Posterior cingulate gyrus (tissue), 11 donors: Measurements from ENCODE around the gene ZNF132.
"Not testable (repeated sequence)": the region's sequence is repeated elsewhere in the genome, so short reads cannot be mapped to it uniquely, and the experiment has no call there.

ENCODE experiments used
- DNase-seq, 10 donors: peaks; one replicate each; pipeline versions ENCODE4 v3.0.0 to v3.0.0-alpha.2; 2020 to 2021; ENCODE audit warnings: mixed read lengths in 3 of 10
- intact Hi-C: fragments of 100-400 bp; cut with DNase I; formaldehyde crosslinking; loops from one replicate; pipeline ENCODE4 v1.15.1; 2023

Gene ZNF132

DNA sequence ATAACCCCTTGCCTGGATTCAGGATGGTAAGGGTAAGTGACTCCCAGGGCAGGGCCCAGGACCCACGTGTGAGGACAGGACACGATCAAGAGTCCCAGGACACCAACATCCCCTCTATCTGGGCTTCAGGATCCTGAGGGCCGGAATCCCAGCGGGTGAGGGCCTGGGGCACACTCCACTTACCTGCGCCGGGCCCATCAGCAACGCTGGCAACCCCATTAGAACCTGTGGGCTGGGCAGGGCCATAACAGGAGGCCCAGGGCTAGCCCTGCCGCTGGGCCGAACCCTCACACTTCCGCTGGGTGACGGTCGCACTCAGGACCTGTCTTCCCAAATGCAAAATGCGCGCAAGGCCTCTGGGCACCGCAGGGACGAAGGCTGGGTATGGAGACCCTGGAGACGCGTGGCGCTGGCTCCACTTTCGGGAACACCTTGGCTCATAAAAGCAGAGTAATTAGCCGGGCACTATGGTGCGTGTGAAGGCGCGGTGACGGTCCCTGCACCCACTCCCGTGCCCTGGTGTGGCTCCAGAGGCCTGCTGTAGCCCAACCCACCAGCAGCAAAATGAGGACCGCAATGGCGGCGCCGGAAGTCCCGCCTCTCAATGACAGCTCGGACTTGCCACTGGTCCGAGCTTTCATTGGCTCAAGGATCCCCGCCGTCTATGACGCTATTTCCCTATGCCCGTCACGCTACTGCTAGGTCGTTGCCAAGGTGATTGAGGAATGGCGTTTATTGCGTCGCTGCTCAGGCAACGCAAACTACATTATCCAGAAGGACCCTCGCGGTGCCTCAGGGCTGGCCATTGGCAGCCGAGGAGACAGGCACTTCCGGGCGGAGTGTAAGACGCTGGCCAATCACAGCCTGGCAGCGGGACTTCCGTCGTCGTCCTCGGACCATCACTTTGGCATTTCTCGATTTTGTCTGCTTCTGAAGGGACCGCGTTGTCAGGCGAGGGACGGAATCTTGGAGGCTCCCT, at the start of gene ZNF132:
TSS of gene ZNF132 (minus strand) at position 578 of the 979 bp plus-strand sequence. CDS start at position 246, 332 bp downstream.
- peak; percentile 97 to 100 (median 99) for DNase-seq
- intact Hi-C loops = loop anchor here (1.0 to 5.0 kb wide), 3 partner anchors 11 to 79 kb away; partner anchors contain the start of genes ZBTB45, ZNF324B and ZNF584

DNA sequence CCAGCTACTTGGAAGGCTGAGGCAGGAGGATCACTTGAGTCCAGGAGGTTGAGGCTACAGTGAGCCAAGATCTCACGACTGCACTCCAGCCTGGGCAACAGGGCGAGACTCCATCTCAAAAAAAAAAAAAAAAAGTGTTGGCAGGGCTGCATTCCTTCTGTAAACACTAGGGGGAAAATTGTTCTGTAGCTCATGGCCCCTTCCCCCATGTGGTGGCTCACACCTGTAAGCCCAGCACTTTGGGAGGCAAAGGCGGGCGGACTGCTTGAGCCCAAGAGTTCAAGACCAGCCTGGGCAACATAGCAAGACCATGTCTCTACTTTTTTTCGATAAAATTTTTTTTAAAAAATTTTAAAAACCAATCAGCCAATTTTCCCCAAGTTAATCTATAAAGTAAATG, 44.4 kb upstream of the ZNF132 start:
- intact Hi-C loops = not testable (repeated sequence)
- peak in 2 of 10 donors; percentile 35 to 69 for DNase-seq

DNA sequence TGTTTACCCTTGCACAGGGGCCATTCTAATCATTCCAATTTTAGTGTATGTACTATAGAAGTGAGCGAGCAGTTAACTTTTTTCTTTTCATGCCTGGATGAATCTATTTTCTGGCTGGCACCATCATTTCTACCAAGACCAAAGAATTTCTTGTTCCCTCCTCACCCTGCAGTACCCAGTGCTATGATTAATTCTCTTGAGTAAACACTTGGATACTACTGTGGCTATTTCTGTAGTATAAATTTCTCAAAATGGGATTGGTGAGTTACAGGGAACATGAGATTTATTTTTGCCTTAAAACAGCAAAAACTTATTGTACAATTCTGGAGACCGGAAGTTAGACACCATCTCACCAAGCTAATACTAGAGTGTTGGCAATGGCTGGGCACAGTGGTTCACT, 43.8 kb upstream of the ZNF132 start:
- intact Hi-C loops = no loop called here
- no peak for DNase-seq

DNA sequence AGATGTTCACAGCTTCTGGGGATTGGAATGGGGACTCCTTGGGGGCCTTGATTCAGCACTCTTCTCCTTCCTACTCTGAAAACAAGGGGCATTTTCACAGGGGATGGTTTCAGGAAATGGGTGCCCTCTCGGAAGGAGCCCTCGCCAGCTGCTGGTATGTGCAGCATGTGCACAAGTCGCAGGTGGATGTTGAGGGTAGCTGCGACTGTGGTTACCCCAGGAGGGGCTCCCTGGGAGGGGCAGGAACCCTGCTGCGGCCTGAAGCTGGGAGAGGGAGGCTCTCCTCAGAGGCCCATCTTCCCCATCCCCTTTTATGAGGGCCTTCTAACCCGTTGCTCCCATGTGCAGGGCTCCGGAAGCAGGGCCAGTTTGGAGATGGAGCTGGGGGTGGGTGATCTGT, 42.4 kb upstream of the ZNF132 start:
- DNase-seq = peak in 2 of 10 donors; percentile 15

DNA sequence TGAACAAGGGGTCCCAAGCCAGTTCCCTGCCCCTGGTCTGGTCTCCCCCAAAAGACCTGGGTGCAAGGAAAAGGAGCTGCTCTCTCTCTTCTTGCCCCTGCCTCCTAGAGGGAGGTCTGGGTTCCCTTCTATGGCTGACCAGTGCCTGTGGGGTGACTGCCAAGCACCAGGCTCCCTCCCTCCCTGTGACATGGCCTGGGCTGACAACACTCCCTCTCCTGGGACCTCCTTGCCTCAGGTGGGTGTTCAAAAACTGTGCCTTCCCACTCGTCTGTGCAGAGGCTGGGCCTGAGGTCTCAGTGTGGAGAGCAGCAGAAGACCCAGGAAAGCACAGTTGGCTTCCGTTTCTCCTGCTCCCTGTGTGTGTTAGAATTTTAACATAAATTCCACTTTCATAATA, 40.9 kb upstream of the ZNF132 start:
- intact Hi-C loops = no loop called here
- DNase-seq = no peak

More for the DNA sequence above, 42.4 kb upstream of the ZNF132 start:
- intact Hi-C loops = no loop called here

DNA sequence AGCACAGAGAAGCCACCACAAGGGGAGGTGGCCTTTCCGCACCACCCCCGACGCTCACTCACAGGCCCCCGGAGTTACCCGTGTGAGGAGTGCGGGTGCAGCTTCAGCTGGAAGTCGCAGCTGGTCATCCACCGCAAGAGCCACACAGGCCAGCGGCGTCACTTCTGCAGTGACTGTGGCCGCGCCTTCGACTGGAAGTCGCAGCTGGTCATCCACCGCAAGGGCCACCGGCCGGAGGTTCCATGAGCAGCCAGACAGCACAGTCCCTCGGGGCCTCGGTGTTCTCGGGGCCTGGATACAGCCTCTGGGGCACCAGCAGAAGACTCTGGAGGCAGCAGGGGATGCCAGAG, 40.5 kb upstream of the ZNF132 start:
- intact Hi-C loops = no loop called here
- DNase-seq = peak in 2 of 10 donors; percentile 61 to 80

DNA sequence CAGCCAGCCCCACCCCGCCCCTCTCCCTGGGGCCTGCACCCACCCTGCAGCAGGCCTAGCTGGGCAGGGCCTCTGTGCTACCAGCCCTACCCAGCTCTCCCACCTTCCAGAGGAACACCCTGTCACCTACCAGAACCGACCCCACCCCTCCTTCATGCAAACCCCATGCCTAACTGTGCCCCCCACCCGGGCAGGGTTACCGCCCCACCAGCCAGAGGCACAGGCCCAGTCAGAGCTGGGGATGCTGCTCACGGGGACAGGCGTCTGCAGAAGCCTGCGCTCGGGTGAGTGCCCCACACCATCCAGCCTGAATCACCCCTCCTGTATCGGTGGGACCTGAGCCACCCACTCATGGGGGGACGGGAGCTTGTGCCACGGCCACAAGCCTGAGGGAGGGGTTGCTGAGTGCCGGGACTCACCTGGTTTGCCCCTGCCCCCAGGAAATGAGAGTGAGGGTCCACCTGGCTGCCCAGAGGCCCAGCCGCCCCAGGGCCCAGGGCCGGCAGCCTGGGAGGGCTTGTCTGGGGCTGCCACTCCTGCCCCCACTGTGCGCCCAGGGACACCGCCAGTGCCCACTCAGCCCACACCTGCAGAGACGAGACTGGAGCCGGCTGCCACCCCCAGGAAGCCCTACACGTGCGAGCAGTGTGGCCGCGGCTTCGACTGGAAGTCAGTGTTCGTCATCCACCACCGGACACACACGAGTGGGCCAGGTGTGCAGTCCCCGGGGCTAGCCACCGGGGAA, 40.0 kb upstream of the ZNF132 start:
- intact Hi-C loops = no loop called here

DNA sequence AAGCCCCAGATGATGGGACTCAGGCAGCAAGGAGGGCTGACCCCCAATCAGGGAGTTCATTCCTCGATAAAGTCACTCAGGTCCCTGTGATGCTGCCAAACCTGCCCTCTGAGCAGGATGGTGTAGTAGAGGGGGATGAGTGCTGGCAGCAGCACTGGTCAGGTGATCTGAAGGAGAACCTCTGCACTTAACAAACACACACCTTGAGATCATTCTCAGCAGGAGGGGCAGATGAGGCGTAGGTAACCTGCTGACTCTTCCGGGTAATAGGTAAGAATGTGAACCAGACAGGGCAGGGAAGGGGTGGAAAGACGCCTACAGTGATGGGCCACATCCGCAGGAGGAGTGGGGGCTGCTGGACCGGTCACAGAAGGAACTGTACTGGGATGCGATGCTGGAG, 39.4 kb upstream of the ZNF132 start:
- peak in 1 of 10 donors; percentile 27 for DNase-seq
- intact Hi-C loops = no loop called here

More for the DNA sequence above, 40.0 kb upstream of the ZNF132 start:
- peak in 3 of 10 donors; percentile 55 to 85 (median 78) for DNase-seq

DNA sequence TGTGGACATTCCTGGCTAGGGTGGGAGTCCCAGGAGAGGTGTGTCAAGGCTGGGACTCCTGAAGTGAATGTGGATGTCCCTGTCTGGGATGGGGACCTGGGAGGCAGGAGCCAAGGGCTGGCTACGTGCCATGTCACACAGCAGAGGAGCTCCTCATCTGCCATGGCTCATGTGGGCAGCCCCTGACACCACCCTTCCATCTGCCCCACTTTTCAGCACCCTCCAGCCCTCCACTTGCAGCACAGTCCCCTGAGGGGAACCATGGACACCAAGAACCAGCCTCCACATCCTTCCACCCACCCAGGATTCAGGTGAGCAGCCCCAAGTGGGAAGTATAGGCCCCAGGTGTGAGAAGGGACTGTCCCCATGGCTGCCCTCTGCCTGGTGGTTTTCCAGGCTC, 37.9 kb upstream of the ZNF132 start:
- DNase-seq = peak in 2 of 10 donors; percentile 76 to 80
- intact Hi-C loops = no loop called here

DNA sequence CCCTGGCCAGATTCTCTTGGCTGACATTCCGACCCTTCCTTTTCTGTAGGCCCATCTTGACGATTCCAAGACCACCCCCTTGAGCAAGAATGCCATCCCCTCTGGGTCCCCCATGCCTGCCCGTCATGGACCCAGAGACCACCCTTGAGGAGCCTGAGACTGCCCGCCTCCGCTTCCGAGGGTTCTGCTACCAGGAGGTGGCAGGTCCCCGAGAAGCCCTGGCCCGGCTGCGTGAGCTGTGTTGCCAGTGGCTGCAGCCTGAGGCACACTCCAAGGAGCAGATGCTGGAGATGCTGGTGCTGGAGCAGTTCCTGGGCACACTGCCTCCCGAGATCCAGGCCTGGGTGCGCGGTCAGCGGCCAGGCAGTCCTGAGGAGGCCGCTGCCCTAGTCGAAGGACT, 37.2 kb upstream of the ZNF132 start:
- peak in 2 of 10 donors; percentile 80 to 90 for DNase-seq

DNA sequence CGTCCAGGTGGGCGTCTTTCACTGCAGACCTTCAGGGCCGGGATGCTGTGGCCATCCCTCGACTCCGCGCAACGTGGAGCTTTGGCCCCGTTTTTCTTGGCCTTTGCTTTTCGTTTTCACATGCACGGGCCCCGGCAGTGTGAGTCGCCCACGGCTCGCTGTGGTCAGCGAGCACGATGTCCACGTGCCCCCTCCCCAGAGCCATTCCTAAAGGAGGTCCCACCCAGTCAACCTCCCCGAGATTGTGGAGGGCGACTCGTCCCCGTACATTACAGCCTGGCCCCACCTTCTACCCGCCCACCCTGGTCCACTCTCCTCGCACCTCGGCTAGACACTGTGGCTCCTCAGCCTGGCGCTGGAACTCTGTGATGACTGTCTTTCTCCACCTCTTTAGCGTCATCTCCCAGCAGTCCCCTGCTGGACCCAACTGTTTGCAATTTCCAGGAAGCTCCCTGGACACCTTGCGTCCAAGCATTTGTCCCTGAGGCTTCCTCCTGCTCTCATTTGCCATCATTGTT, 36.6 kb upstream of the ZNF132 start:
- intact Hi-C loops = no loop called here
- peak in 5 of 10 donors; percentile 27 to 84 (median 45) for DNase-seq

More for the DNA sequence above, 37.2 kb upstream of the ZNF132 start:
- intact Hi-C loops = no loop called here

DNA sequence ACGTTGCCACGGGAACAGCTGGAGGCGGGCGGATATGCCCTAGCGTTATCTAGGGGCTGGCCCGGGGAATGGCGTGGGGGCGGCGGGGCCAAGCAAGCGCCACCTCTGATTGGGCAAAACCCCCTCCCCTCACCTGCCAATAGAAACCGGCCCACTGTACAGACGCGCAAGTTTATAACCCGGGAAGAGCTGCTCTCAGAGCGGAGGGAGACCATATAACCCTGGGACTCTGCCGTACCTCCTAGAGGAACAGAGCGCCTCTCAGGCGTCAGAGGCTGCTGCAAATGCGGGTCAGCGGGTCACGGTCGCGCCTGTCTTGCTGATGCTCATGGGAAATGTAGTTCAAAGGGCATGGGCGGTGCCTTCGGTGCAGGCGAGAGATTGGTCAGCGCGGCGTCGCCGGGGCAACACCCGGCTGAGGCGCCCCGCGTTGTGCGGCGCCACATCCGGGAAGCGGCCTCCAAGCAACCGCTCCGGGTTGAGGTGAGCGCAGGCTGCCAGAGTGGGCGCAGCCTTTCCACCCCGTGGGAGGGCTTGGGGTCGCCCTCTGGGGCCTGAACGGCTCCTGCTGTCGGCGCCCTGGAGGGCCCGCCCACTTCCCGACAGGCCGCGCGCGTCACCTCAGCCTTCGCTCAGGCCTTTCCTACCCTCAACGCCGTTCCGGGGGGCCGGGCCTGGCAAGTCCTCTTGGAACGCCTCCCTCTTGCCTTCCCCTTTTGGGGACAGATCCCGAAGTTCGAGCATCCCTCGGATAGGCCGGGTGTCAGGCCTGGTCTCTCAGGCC, 36.0 kb upstream of the ZNF132 start, which contains the start of gene ZNF446:
TSS of gene ZNF446 (plus strand) at position 639 of the 784 bp plus-strand sequence. CDS start 867 bp downstream, outside the sequence.
- peak; percentile 96 to 100 (median 98) for DNase-seq
- intact Hi-C loops = no loop called here

DNA sequence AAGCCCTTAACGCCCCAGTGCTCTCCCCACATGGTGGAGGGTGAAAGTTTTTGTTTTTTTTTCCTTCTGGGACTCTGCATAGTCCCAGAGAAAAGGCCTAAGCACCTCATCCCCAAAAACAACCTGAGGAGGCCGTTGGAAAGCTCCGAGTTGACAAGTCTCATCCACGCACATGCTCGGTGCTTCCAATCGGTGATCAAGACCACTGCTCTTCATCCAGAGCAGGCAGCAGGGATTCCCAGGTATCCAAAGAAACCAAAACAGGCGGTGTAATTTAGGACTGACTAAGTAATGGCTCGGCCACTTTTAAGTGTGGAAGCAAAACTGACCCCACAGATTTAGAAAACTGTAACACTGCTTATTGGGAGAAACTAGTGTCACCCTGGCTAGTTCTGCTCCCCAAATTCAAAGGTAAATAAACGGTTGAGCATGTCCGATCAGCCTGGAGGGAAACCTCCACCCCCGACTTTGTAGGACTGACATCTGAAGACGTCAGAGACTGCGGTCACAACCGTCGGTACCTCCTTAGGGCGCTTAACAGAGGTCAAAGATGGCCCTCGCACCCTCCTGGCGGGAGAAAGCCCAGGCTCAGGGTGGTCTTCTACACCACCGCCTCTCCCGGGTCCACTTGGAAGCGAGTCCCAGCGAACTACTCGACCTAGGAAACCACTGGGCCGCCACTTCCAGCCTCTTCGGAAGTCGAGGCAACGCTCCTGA, 35.2 kb upstream of the ZNF132 start:
- peak in 1 of 10 donors; percentile 21 for DNase-seq
- intact Hi-C loops = no loop called here

DNA sequence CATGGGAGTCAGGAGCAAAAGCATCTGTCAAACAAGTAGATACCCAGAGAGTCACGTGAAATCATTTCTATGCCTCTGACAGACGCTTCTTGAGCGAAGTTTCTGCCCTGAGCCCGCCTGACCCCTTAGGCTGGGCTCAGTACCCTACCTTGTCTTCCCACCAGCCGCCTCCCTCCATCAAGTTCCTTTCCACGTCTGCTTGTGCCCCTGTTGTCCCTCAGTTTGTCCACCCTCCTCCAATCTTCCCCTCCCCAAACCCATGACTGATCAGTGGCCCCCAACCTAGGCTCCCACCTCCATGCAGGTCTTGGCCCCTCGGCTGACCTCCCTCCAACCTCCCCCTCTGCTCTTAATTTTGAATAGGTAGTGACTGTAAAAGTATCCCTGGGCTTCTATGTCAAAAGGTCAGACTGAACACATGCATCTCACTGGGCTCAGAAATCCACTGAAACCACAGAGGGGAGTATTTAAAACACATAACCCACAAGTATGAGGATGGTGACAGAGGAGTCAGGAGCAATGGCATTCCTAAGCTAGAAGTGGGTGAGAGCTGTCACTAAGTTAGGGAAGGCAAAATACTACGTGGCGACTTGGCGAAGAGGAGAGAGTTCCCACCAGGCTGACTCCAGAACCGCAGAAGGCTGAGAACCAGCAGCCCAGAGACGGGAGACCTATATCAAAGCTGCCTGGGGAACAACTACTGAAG, 34.5 kb upstream of the ZNF132 start:
- intact Hi-C loops = no loop called here
- peak in 2 of 10 donors; percentile 15 to 35 for DNase-seq

DNA sequence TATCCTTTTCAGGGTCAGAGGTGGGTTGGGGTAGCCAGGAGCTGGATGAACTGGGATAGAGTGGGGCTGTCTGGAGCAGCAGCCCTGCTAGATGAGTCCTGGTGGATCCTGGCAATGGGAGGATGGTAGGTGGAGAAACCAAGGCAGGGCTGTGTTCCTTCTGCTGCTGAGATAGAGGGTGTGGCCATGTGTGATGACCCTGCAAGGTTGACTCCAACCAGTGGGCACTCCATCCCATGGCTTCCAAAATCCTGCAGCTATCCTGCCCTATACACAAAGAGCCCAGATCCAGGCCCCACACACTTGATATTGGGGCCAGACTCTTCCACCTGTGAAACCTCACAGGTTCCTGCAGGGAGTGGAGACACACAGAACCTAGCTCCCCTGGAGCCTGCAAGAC, 33.8 kb upstream of the ZNF132 start:
- intact Hi-C loops = no loop called here
- peak in 2 of 10 donors; percentile 23 to 25 for DNase-seq

DNA sequence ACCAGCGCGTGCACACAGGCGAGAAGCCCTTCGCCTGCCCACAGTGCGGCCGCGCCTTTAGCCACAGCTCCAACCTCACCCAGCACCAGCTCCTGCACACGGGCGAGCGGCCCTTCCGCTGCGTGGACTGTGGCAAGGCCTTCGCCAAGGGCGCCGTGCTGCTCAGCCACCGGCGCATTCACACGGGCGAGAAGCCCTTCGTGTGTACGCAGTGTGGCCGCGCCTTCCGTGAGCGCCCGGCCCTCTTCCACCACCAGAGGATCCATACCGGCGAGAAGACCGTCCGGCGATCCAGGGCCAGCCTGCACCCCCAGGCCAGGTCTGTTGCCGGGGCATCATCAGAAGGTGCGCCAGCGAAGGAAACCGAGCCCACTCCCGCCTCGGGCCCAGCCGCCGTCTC, 31.8 kb upstream of the ZNF132 start:
- peak in 1 of 10 donors; percentile 82 for DNase-seq
- intact Hi-C loops = no loop called here

DNA sequence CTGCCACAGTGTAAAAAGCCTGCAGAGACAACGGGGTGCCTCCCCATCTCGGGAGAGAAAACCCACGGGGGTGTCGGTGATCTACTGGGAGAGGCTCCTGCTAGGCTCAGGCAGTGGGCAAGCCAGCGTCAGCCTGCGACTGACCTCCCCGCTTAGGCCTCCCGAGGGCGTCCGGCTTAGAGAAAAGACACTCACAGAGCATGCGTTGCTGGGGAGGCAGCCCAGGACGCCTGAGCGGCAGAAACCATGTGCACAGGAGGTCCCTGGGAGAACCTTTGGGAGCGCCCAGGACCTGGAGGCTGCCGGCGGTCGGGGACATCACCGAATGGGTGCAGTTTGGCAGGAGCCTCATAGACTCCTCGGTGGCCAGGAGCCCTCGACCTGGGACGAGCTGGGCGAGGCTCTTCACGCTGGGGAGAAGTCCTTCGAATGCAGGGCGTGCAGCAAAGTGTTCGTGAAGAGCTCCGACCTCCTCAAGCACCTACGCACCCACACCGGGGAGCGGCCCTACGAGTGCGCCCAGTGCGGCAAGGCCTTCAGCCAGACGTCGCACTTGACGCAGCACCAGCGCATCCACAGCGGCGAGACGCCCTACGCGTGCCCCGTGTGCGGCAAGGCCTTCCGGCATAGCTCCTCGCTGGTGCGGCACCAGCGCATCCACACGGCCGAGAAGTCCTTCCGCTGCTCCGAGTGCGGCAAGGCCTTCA, 31.0 kb upstream of the ZNF132 start:
- DNase-seq = peak in 1 of 10 donors; percentile 75
- intact Hi-C loops = not testable (repeated sequence)
